Measurements from ENCODE around the gene MTR.

GRCh38 chr1:236794585-236795034 is 482 bp upstream of the MTR start:
- TF ChIP-seq CTCF (IDR thresholded peaks at IDR 0.05; ENCODE audit: low read length) (no peak), EZH2phosphoT487 (IDR thresholded peaks at IDR 0.05; ENCODE audit: low read length) (no peak)
